D721Med (cell line): ENCODE measurements around the gene TSGA10IP.

Source experiments
- DNase-seq: peaks from one replicate; pipeline ENCODE4 v3.0.0; 2011; ENCODE audit warnings: low spot score; ENCODE audit not compliant: insufficient read length
- FAIRE-seq: peaks from 2 replicates; lab custom pipeline; 2011; peaks lifted over from hg19 to GRCh38; lab: Jason Lieb, UNC
- CTCF ChIP-seq: IDR thresholded peaks from 2 replicates; pipeline ENCODE4 v1.5.1; 2012; ENCODE audit warnings: mild to moderate bottlenecking, control low read depth; ENCODE audit not compliant: insufficient read depth; ENCODE audit errors: missing control alignments

TSGA10IP gene

GRCh38 chr11:65917434-65918210 is 27.7 kb upstream of the TSGA10IP start:
- FAIRE-seq (no peak), DNase-seq (no peak)
- TF ChIP-seq CTCF = no peak

GRCh38 chr11:65918211-65919140 is 26.8 kb upstream of the TSGA10IP start, which contains the start of gene C11orf68:
Gene C11orf68 (minus strand): TSS chr11:65919062. CDS start chr11:65919031, 31 bp downstream.
- no peak for DNase-seq
- no peak for FAIRE-seq
- no peak for TF ChIP-seq CTCF

GRCh38 chr11:65919141-65919572 is 26.1 kb upstream of the TSGA10IP start, which contains the start of gene DRAP1:
Gene DRAP1 (plus strand): TSS chr11:65919426. CDS start chr11:65919502, 76 bp downstream.
- FAIRE-seq (no peak), DNase-seq (peak; percentile 95)
- no peak for TF ChIP-seq CTCF

- TF ChIP-seq CTCF = no peak
- FAIRE-seq (no peak), DNase-seq (no peak)
Observed at GRCh38 chr11:65919573-65920371, 25.5 kb upstream of the TSGA10IP start.

GRCh38 chr11:65920372-65920802 is 24.9 kb upstream of the TSGA10IP start:
- no peak for TF ChIP-seq CTCF
- DNase-seq = no peak
- FAIRE-seq = no peak

GRCh38 chr11:65921033-65921555 is 24.2 kb upstream of the TSGA10IP start:
- FAIRE-seq (no peak), DNase-seq (no peak)
- no peak for TF ChIP-seq CTCF
